H1 (cell line): ENCODE data around the gene OPCML. TPM values are rescaled to one million over a fixed set of nuclear protein-coding genes. Genes with fewer than 3 reads are reported as not detected.

Experiments used
- CTCF ChIA-PET: fragments of 300-600 bp; sonication (Branson Sonifier 250); formaldehyde crosslinking; loops from one replicate; lab custom pipeline; 2021; ENCODE audit not compliant: partially characterized antibody; lab: Charles Lee
- POLR2A ChIA-PET: fragments of 300-600 bp; sonication (Branson Sonifier 250); formaldehyde crosslinking; loops from one replicate; lab custom pipeline; 2021; ENCODE audit warnings: inconsistent platforms; ENCODE audit not compliant: partially characterized antibody; lab: Charles Lee
- DNase-seq, 2 experiments: peaks; one replicate each; pipeline versions ENCODE4 v3.0.0 to v3.0.0-alpha.2; 2010 to 2022; ENCODE audit warnings: low spot score in 2 of 2, low read depth in 1 of 2, mixed read lengths in 1 of 2
- FAIRE-seq: peaks from 2 replicates; lab custom pipeline; 2011; peaks lifted over from hg19 to GRCh38; lab: Jason Lieb, UNC
- H2AFZ ChIP-seq: 2 replicates; pipeline ENCODE4 v1.8.1; 2012; ENCODE audit warnings: low read length, inconsistent platforms
- H2AK5ac ChIP-seq: 2 replicates; pipeline ENCODE4 v1.6.1; 2013; ENCODE audit warnings: low read depth, low read length
- H2BK120ac ChIP-seq: replicated peaks from 2 replicates; pipeline ENCODE3; 2013; ENCODE audit warnings: low read depth, low read length, inconsistent platforms
- H2BK12ac ChIP-seq: 2 replicates; pipeline ENCODE4 v1.6.1; 2013; ENCODE audit warnings: low read depth, low read length
- H2BK15ac ChIP-seq: 2 replicates; pipeline ENCODE4 v1.6.1; 2013; ENCODE audit warnings: low read length
- H2BK20ac ChIP-seq: 2 replicates; pipeline ENCODE4 v1.6.1; 2013; ENCODE audit warnings: low read length
- H2BK5ac ChIP-seq: 2 replicates; pipeline ENCODE4 v1.6.1; 2013; ENCODE audit warnings: low read depth, low read length
- H3K14ac ChIP-seq: 2 replicates; pipeline ENCODE4 v1.6.1; 2013; ENCODE audit warnings: inconsistent platforms; ENCODE audit not compliant: insufficient read length
- H3K18ac ChIP-seq: 2 replicates; pipeline ENCODE4 v1.6.1; 2013; ENCODE audit warnings: low read length; ENCODE audit errors: extremely low read depth
- H3K23ac ChIP-seq: 2 replicates; pipeline ENCODE4 v1.6.1; 2013; ENCODE audit warnings: inconsistent platforms; ENCODE audit not compliant: insufficient read length
- H3K23me2 ChIP-seq: 2 replicates; pipeline ENCODE4 v1.6.1; 2013; ENCODE audit warnings: low read depth, low read length
- H3K27ac ChIP-seq: 2 replicates; pipeline ENCODE4 v1.6.1; 2011; ENCODE audit warnings: low read depth, low read length, inconsistent platforms
- H3K27me3 ChIP-seq, 4 experiments: replicated peaks in 1 of 4; 1 replicate in 1 of 4; 2 replicates in 3 of 4; pipeline versions ENCODE4 v1.6.1 to v1.8.1; 2011 to 2013; ENCODE audit warnings: low read length in 3 of 4, mild to moderate bottlenecking in 3 of 4, inconsistent platforms in 2 of 4, mixed read lengths in 2 of 4, moderate library complexity in 1 of 4; ENCODE audit not compliant: control insufficient read depth in 3 of 4, insufficient read depth in 3 of 4; ENCODE audit errors: extremely low read depth in 1 of 4
- H3K36me3 ChIP-seq, 4 experiments: 2 replicates each; pipeline versions ENCODE4 v1.6.1 to v1.8.1; 2011 to 2013; ENCODE audit warnings: mild to moderate bottlenecking in 4 of 4, low read length in 3 of 4, moderate library complexity in 2 of 4, control low read depth in 1 of 4, inconsistent platforms in 1 of 4; ENCODE audit not compliant: insufficient read depth in 4 of 4, control insufficient read depth in 2 of 4
- H3K4ac ChIP-seq: replicated peaks from 2 replicates; pipeline ENCODE3; 2013; ENCODE audit warnings: low read length, low read depth, mixed read lengths, inconsistent platforms; ENCODE audit not compliant: insufficient read length
- H3K4me1 ChIP-seq, 4 experiments: replicated peaks in 1 of 4; 1 replicate in 1 of 4; 2 replicates in 3 of 4; pipeline versions ENCODE4 v1.6.1 to v1.8.1; 2011 to 2013; ENCODE audit warnings: low read length in 3 of 4, inconsistent platforms in 2 of 4, mixed read lengths in 1 of 4; ENCODE audit not compliant: insufficient read depth in 4 of 4, control insufficient read depth in 3 of 4
- H3K4me2 ChIP-seq, 2 experiments: 2 replicates each; pipeline versions ENCODE4 v1.6.1 to v1.8.1; 2011 to 2013; ENCODE audit warnings: low read depth in 2 of 2, low read length in 2 of 2, control low read depth in 1 of 2, inconsistent platforms in 1 of 2, mild to moderate bottlenecking in 1 of 2; ENCODE audit not compliant: insufficient read depth in 1 of 2
- H3K4me3 ChIP-seq, 4 experiments: fragments of 200-600, 300-600 bp in 1 of 4; sonication (generic), shearing (Covaris generic), sonication (Bioruptor Twin) in 1 of 4; 2 replicates each; pipeline versions ENCODE4 v1.5.1 to v1.8.1; 2011 to 2016; ENCODE audit warnings: low read length in 4 of 4, low read depth in 3 of 4, control low read depth in 2 of 4, inconsistent platforms in 2 of 4, mild to moderate bottlenecking in 2 of 4, mixed read lengths in 1 of 4, moderate library complexity in 1 of 4; ENCODE audit not compliant: insufficient read depth in 2 of 4; ENCODE audit errors: extremely low read depth in 1 of 4
- H3K56ac ChIP-seq: replicated peaks from 2 replicates; pipeline ENCODE3; 2013; ENCODE audit warnings: low read depth, mild to moderate bottlenecking, mixed read lengths, low read length, inconsistent platforms; ENCODE audit not compliant: insufficient read length
- H3K79me1 ChIP-seq: 2 replicates; pipeline ENCODE4 v1.6.1; 2013; ENCODE audit warnings: low read depth, low read length, control low read depth
- H3K79me2 ChIP-seq, 2 experiments: 2 replicates each; pipeline versions ENCODE4 v1.6.1 to v1.8.1; 2012 to 2013; ENCODE audit warnings: low read length in 2 of 2, mild to moderate bottlenecking in 2 of 2, inconsistent platforms in 1 of 2; ENCODE audit not compliant: insufficient read depth in 2 of 2, control insufficient read depth in 1 of 2
- H3K9ac ChIP-seq, 4 experiments: replicated peaks in 1 of 4; 1 replicate in 1 of 4; 2 replicates in 3 of 4; pipeline versions ENCODE4 v1.6.1 to v1.8.1; 2011 to 2013; ENCODE audit warnings: low read depth in 3 of 4, low read length in 3 of 4, control low read depth in 2 of 4, mild to moderate bottlenecking in 2 of 4, moderate library complexity in 2 of 4, inconsistent platforms in 1 of 4; ENCODE audit errors: extremely low read depth in 1 of 4
- H3K9me3 ChIP-seq, 2 experiments: 2 replicates each; pipeline versions ENCODE4 v1.6.1 to v1.8.1; 2012 to 2013; ENCODE audit warnings: mild to moderate bottlenecking in 2 of 2, moderate library complexity in 2 of 2, control low read depth in 1 of 2, inconsistent platforms in 1 of 2, low read depth in 1 of 2, low read length in 1 of 2, mixed read lengths in 1 of 2; ENCODE audit not compliant: insufficient read depth in 2 of 2
- H4K20me1 ChIP-seq, 2 experiments: replicated peaks in 1 of 2; 2 replicates each; pipeline versions ENCODE3 to v1.8.1; 2011 to 2013; ENCODE audit warnings: inconsistent platforms in 2 of 2, low read length in 2 of 2, mild to moderate bottlenecking in 1 of 2; ENCODE audit not compliant: insufficient read depth in 2 of 2, control insufficient read depth in 1 of 2
- H4K5ac ChIP-seq: 2 replicates; pipeline ENCODE4 v1.6.1; 2013; ENCODE audit warnings: low read length, low read depth, mixed read lengths, inconsistent platforms; ENCODE audit not compliant: insufficient read length
- H4K8ac ChIP-seq: 2 replicates; pipeline ENCODE4 v1.8.0; 2013; ENCODE audit warnings: mild to moderate bottlenecking, moderate library complexity, low read length, inconsistent platforms; ENCODE audit not compliant: insufficient read depth; ENCODE audit errors: extremely low read depth
- H4K91ac ChIP-seq: replicated peaks from 2 replicates; pipeline ENCODE3; 2013; ENCODE audit warnings: low read length, mixed read lengths, inconsistent platforms; ENCODE audit not compliant: insufficient read length
- ATF3 ChIP-seq: IDR thresholded peaks from 2 replicates; pipeline ENCODE4 v1.6.1; 2011; ENCODE audit warnings: low read depth, mild to moderate bottlenecking, low read length; ENCODE audit not compliant: insufficient read depth
- whole genome bisulfite sequencing, 2 experiments: shearing (Covaris generic) in 1 of 2; methylation state at CpG; one replicate each; pipeline versions ENCODE4 v1.1.6 to v1.1.7; 2013 to 2015; ENCODE audit warnings: low lambda C conversion rate in 2 of 2, mixed read lengths in 2 of 2, inconsistent platforms in 1 of 2, low coverage in 1 of 2, missing lambda C conversion rate in 1 of 2; ENCODE audit not compliant: insufficient replicate concordance in 2 of 2, insufficient coverage in 1 of 2, insufficient read length in 1 of 2; ENCODE audit errors: extremely low coverage in 1 of 2, missing lambda C conversion rate in 1 of 2; 5-methylcytosine and 5-hydroxymethylcytosine counted together
- polyA plus RNA-seq, 7 experiments: library from polyadenylated mRNA; depleted of rRNA in 3 of 7; stranded (reverse) in 5 of 7; unstranded in 2 of 7; fragments of >200 nt in 5 of 7; fragments of 200-250 nt in 2 of 7; gene quantifications; 1 replicate in 5 of 7; 2 replicates in 1 of 7; 4 replicates in 1 of 7; pipeline versions ENCODE4 v1.2.1 to v1.2.3, GENCODE V29; 2011 to 2013; ENCODE audit warnings: missing spikeins in 2 of 7, mixed read lengths in 2 of 7
- total RNA-seq: library from RNA; stranded (reverse); fragmentation: NEBNext Ultra II Directional; extraction: Animal tissue kit (Norgen Biotek cat#: 25700); gene quantifications from 2 replicates; pipeline ENCODE4 v1.2.1, GENCODE V29; 2021

The OPCML gene
- total and polyA plus RNA-seq, 2 of the 8 experiments (the other 6 are each of a cell fraction or from before 2014, with no cell fraction given): 2.3 to 3.1 TPM

DNA sequence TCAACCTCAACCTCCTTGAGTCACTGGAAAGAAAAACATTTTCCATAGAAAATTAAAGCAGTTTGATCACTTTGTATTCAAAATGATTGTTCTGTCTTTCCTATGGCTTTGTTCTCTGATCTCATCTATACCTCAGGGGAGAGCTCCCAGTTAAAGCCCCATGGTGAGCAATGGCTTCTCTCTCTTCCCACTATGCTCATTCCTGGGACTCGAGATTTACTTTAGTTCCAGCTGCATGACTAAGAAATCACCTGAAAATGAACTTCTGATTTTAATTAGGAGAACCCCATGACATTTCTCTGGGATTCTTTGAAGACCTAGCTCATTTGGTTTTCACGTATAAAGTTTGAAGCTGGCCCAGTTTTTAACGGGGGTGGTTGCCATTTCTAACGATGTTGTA is 921.5 kb downstream of the OPCML start:
- no peak overlapping the region for H2BK20ac ChIP-seq
- no peak overlapping the region for H3K23ac ChIP-seq
- no peak overlapping the region for H3K4me3 ChIP-seq
- no peak overlapping the region for H2AK5ac ChIP-seq
- no peaks in the 10 kb centered on the region for H3K79me1 ChIP-seq
- TF ChIP-seq ATF3: no peak
- no peak overlapping the region for H3K56ac ChIP-seq
- WGBS, 2 experiments: 94% methylated on average over 4 of the region's 4 CpGs; no CpG with 5 or more reads in 1 of the 2 experiments
- no peak overlapping the region for H2BK15ac ChIP-seq
- H4K5ac ChIP-seq: no peak overlapping the region
- H2BK5ac ChIP-seq: no peak overlapping the region
- no peaks in the 10 kb centered on the region for H3K36me3 ChIP-seq
- H2AFZ ChIP-seq: no peak overlapping the region
- ChIA-PET POLR2A (no interaction called here), CTCF (interaction anchor here (1.2 kb wide), 1 partner anchor 15 kb away, joined by 3 read pairs; no protein-coding TSS in a partner anchor)
- no peaks in the 10 kb centered on the region for H3K23me2 ChIP-seq
- H3K4ac ChIP-seq: no peak overlapping the region
- no peak overlapping the region for H3K9ac ChIP-seq
- FAIRE-seq (no peak), DNase-seq (no peak)
- H2BK120ac ChIP-seq: no peak overlapping the region
- no peak overlapping the region for H2BK12ac ChIP-seq
- H4K20me1 ChIP-seq: no peaks in the 10 kb centered on the region
- no peaks in the 10 kb centered on the region; a peak in 1 of 7 replicates for H3K4me1 ChIP-seq
- no peaks in the 10 kb centered on the region for H3K27me3 ChIP-seq
- no peaks in the 10 kb centered on the region for H3K9me3 ChIP-seq
- no peaks in the 10 kb centered on the region for H3K79me2 ChIP-seq
- no peak overlapping the region for H3K27ac ChIP-seq
- H4K8ac ChIP-seq: no peak overlapping the region
- H4K91ac ChIP-seq: no peak overlapping the region
- H3K4me2 ChIP-seq: no peak overlapping the region
- H3K18ac ChIP-seq: no peak overlapping the region
- no peak overlapping the region for H3K14ac ChIP-seq
